Endothelial cell of hepatic sinusoid (primary cell): ENCODE results near the gene HMG20A.

Experiments used
- in situ Hi-C: cut with HindIII; loops from 2 replicates; pipeline ENCODE4 v1.10.0; 2017; ENCODE audit warnings: low sequenced_read_pairs

Gene HMG20A

GRCh38 chr15:77529394-77530159, 108.9 kb downstream of the HMG20A start:
- in situ Hi-C loops = loop anchor here (10.0 to 25.0 kb wide), 5 partner anchors 55 to 567 kb away; no protein-coding TSS in a partner anchor

GRCh38 chr15:77530576-77530975, 109.9 kb downstream of the HMG20A start:
- in situ Hi-C loops = loop anchor here (10.0 to 25.0 kb wide), 3 partner anchors 236 to 568 kb away; no protein-coding TSS in a partner anchor

GRCh38 chr15:77531191-77532000, 110.7 kb downstream of the HMG20A start:
- in situ Hi-C loops = loop anchor here (10.0 to 25.0 kb wide), 3 partner anchors 237 to 569 kb away; no protein-coding TSS in a partner anchor

- in situ Hi-C loops = loop anchor here (10.0 to 25.0 kb wide), 3 partner anchors 237 to 570 kb away; no protein-coding TSS in a partner anchor
These were observed 111.5 kb downstream of the HMG20A start for GRCh38 chr15:77532067-77532710.

GRCh38 chr15:77532846-77533245, 112.2 kb downstream of the HMG20A start:
- in situ Hi-C loops = loop anchor here (10.0 to 25.0 kb wide), 3 partner anchors 238 to 571 kb away; no protein-coding TSS in a partner anchor

- in situ Hi-C loops = loop anchor here (10.0 to 25.0 kb wide), 3 partner anchors 239 to 572 kb away; no protein-coding TSS in a partner anchor
These were observed 113.1 kb downstream of the HMG20A start for GRCh38 chr15:77533578-77534430.
